Type B pancreatic cell (in vitro differentiated cells): Measurements from ENCODE around the gene COIL. TPM values are rescaled to one million over a fixed set of nuclear protein-coding genes. Genes with fewer than 3 reads are reported as not detected.
A peak's percentile ranks its signal among the peaks of the same experiment; 100 is the strongest.

ENCODE experiments used
- DNase-seq: peaks from one replicate; pipeline ENCODE4 v3.0.0; 2021; ENCODE audit warnings: mixed read lengths; ENCODE audit not compliant: unreplicated experiment; ENCODE audit errors: extremely low spot score
- H3K27ac Mint-ChIP-seq: 2 replicates; pipeline ENCODE4 v1.8.0; 2021; ENCODE audit warnings: mild to moderate bottlenecking, mixed read lengths
- H3K27me3 Mint-ChIP-seq: 2 replicates; pipeline ENCODE4 v1.8.0; 2021; ENCODE audit warnings: mixed read lengths
- H3K36me3 Mint-ChIP-seq: 2 replicates; pipeline ENCODE4 v1.8.0; 2021; ENCODE audit warnings: mixed read lengths
- H3K4me1 Mint-ChIP-seq: one replicate; pipeline ENCODE4 v1.8.0; 2021; ENCODE audit warnings: mixed read lengths; ENCODE audit not compliant: unreplicated experiment
- H3K4me3 Mint-ChIP-seq: 2 replicates; pipeline ENCODE4 v1.8.0; 2021; ENCODE audit warnings: mild to moderate bottlenecking, mixed read lengths
- H3K9me3 Mint-ChIP-seq: 2 replicates; pipeline ENCODE4 v1.8.0; 2021; ENCODE audit warnings: mixed read lengths
- total RNA-seq: library from RNA; stranded (reverse); gene quantifications from 2 replicates; pipeline ENCODE4 v1.2.1, GENCODE V29; 2021; ENCODE audit warnings: low replicate concordance
- TF ChIP-seq, protein P1 (sequence below): fragments of 200-600 bp; sonication (generic); conservative IDR thresholded peaks from 2 replicates; pipeline ENCODE4 v1.5.0; 2021; ENCODE audit warnings: antibody characterized with exemption, mild to moderate bottlenecking

COIL gene
- total RNA-seq, 1 donor from 2014 or later = 26.5 TPM

DNA sequence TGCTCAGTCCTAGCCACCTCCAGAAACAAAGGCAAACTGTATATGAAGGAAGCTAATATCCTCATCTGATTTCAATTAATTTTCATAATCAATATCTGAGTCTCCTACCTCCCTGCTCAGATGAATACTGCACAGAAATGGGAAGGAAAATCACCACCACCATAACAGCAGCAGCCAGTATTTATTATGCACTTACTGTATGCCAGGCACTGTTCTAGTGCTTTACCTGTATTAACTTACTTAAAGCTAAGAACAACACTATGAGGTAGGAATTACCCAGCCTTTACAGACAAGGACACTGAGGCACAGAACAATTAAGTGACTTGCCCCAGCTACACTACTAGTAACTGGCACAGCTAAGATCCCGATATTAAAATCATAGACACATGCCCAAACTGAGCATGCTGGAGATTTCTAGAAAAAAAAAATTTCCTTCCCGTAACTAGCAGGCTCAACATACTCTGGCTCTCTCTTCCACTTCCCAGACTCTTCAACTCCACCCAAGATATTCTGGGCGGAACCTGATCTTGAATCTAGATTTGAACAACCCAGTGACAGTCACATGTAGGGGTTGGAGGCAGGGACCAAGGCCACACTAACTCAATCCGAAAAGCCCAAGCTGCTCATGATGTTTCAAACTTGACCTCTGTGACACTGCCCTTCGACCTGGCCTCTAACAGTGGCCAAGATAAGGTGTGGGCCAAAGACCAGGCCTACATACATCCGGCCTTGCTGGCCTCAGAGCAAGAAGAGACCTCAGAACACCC lies 50.9 kb downstream of the COIL start:
- H3K4me3 Mint-ChIP-seq = peak overlapping the region; percentile 3
- TF ChIP-seq, protein P1, sequence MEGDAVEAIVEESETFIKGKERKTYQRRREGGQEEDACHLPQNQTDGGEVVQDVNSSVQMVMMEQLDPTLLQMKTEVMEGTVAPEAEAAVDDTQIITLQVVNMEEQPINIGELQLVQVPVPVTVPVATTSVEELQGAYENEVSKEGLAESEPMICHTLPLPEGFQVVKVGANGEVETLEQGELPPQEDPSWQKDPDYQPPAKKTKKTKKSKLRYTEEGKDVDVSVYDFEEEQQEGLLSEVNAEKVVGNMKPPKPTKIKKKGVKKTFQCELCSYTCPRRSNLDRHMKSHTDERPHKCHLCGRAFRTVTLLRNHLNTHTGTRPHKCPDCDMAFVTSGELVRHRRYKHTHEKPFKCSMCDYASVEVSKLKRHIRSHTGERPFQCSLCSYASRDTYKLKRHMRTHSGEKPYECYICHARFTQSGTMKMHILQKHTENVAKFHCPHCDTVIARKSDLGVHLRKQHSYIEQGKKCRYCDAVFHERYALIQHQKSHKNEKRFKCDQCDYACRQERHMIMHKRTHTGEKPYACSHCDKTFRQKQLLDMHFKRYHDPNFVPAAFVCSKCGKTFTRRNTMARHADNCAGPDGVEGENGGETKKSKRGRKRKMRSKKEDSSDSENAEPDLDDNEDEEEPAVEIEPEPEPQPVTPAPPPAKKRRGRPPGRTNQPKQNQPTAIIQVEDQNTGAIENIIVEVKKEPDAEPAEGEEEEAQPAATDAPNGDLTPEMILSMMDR = no peak
- peaks cover 27% of the 10 kb centered on the region for H3K36me3 Mint-ChIP-seq
- DNase-seq = no peak
- H3K4me1 Mint-ChIP-seq = peaks cover 21% of the 10 kb centered on the region
- H3K27ac Mint-ChIP-seq = no peak overlapping the region
- no peaks in the 10 kb centered on the region for H3K9me3 Mint-ChIP-seq
- H3K27me3 Mint-ChIP-seq = peaks cover 5% of the 10 kb centered on the region

DNA sequence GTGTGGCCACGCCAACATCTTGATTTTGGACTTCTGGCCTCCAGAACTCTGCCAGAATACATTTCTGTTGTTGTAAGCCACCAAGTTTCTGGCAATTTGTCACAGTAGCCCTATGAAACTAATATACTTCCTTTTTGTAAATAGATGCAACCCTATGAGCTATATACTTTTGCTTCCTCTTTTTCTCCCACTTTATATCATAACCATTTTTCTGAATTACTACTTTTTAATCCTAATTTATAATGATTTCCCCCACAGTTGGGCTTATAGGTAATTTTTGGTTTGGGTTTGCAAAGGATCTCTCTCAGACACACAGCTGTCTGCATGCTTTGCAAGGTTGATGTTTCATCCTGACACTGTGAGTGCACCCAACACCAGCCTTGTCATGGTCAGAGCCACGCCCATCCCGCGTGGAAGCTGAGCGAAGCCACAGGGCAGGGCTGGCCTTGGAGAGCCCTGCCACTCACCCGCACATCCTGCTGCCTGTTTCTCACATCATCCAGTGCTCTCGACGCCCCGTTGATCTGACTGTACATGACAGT lies 52.8 kb downstream of the COIL start:
- H3K27ac Mint-ChIP-seq = no peak overlapping the region
- TF ChIP-seq, protein P1 = no peak
- no peaks in the 10 kb centered on the region for H3K9me3 Mint-ChIP-seq
- DNase-seq = peak; percentile 66
- H3K36me3 Mint-ChIP-seq = peaks cover 42% of the 10 kb centered on the region
- no peaks in the 10 kb centered on the region for H3K27me3 Mint-ChIP-seq
- peaks cover 15% of the 10 kb centered on the region for H3K4me1 Mint-ChIP-seq
- H3K4me3 Mint-ChIP-seq = no peak overlapping the region

DNA sequence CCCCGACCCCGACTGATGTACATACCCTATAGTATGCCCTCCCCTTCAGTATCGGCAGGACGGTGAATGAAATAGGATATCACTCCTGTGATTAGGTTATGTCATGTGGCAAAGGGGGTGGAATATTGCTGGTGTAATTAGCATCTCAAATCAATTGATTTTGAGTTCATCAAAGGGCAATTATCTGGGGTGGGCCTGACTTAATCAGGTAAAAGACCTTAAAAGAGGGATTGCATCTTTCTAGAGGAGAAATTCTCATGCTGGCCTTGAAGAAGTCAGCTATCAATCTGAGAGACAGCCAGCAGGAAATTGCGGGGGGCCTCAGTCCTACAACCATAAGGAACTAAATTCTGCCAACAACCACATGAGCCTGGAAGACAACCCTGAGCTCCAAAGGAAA lies 57.3 kb downstream of the COIL start:
- TF ChIP-seq, protein P1 = no peak
- Mint-ChIP-seq H3K4me3 (no peak overlapping the region), H3K4me1 (no peaks in the 10 kb centered on the region), H3K36me3 (peaks cover 61% of the 10 kb centered on the region), H3K9me3 (no peaks in the 10 kb centered on the region), H3K27me3 (no peaks in the 10 kb centered on the region), H3K27ac (no peak overlapping the region)
- DNase-seq = no peak

DNA sequence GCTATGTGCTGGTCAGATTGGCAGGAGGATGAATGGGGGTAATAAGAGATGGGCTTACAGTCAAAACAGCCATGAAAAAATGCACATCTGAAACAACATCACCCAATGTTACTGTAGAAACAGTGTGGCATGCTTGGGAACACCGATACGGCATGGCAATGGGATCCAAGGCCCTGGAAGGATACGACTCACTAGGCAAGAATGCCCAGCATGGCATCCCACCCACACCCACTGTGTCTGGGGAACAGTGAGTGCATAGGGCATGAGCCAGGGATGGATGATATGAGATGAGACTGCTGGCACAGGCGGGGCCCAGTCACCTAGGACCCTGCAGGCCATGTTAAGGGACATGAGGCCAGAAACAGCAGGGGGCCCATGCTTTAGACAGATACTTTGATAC lies 58.5 kb downstream of the COIL start:
- Mint-ChIP-seq H3K27me3 (no peaks in the 10 kb centered on the region), H3K4me1 (no peaks in the 10 kb centered on the region), H3K4me3 (no peak overlapping the region), H3K9me3 (no peaks in the 10 kb centered on the region), H3K27ac (no peak overlapping the region), H3K36me3 (peaks cover 62% of the 10 kb centered on the region)
- no peak for DNase-seq
- TF ChIP-seq, protein P1 = no peak

DNA sequence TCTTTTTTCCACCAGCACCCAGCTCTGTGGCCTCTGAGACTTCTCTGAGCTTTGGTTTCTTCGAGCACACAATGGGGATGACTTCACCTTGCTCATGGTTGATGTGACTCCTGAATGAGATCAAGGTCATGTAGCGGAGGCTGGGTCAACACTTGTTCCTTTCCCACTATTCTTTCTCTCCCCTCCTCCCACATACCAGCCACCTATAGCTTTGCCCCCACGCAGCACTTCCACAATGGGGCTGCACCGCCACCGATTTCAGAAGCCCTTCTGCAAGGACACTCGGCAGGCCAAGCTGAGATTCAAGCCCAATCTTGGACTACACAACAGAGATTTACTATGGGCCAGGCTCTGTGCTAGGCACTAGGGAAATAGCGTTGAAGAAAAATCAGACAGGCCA lies 61.4 kb downstream of the COIL start:
- Mint-ChIP-seq H3K36me3 (peaks cover 50% of the 10 kb centered on the region), H3K27ac (no peak overlapping the region), H3K9me3 (no peaks in the 10 kb centered on the region), H3K4me1 (peaks cover 18% of the 10 kb centered on the region), H3K4me3 (no peak overlapping the region), H3K27me3 (no peaks in the 10 kb centered on the region)
- TF ChIP-seq, protein P1 = no peak
- no peak for DNase-seq
